SK-N-SH (cell line): ENCODE measurements around the gene ADRM1. TPM values are rescaled to one million over a fixed set of nuclear protein-coding genes. Genes with fewer than 3 reads are reported as not detected.

Source experiments
- CTCF ChIA-PET: fragments of 300-600, 350-600 bp; formaldehyde crosslinking; extraction: SDS; loops from one replicate; lab custom pipeline; 2021; lab: Yijun Ruan, JAX
- POLR2A ChIA-PET: fragments of 350-600 bp; sonication (Branson Sonifier 250); formaldehyde crosslinking; extraction: SDS; loops from one replicate; lab custom pipeline; 2020; ENCODE audit warnings: antibody characterized with exemption, inconsistent platforms; lab: Yijun Ruan, JAX
- DNase-seq: peaks from one replicate; pipeline ENCODE4 v3.0.0; 2012
- H2AFZ ChIP-seq: fragments of 200-600 bp; sonication (generic); 2 replicates; pipeline ENCODE4 v1.8.1; 2016; ENCODE audit warnings: antibody characterized with exemption, mild to moderate bottlenecking, low read depth
- H3F3A ChIP-seq: fragments of 200-600 bp; sonication (generic); replicated peaks from 2 replicates; pipeline ENCODE3; 2016; ENCODE audit warnings: antibody characterized with exemption, mild to moderate bottlenecking; ENCODE audit not compliant: insufficient read depth
- H3K27ac ChIP-seq, 2 experiments: fragments of 200-500 bp in 1 of 2; fragments of 200-600 bp in 1 of 2; sonication (Bioruptor generic) in 1 of 2; sonication (generic), shearing (Covaris generic) in 1 of 2; 2 replicates each; pipeline versions ENCODE4 v1.5.1 to v1.6.1; 2014 to 2016; ENCODE audit warnings: low read depth in 2 of 2, inconsistent platforms in 1 of 2, low read length in 1 of 2, mild to moderate bottlenecking in 1 of 2, mixed read lengths in 1 of 2
- H3K27me3 ChIP-seq: fragments of 200-600 bp; sonication (generic), shearing (Covaris generic); 2 replicates; pipeline ENCODE4 v1.6.1; 2016; ENCODE audit warnings: mixed run types; ENCODE audit not compliant: insufficient read depth
- H3K36me3 ChIP-seq, 2 experiments: fragments of 200-500 bp in 1 of 2; fragments of 200-600 bp in 1 of 2; sonication (Bioruptor generic) in 1 of 2; sonication (generic) in 1 of 2; replicated peaks in 1 of 2; 2 replicates each; pipeline versions ENCODE3 to v1.5.1; 2014 to 2016; ENCODE audit warnings: low read length in 1 of 2, mild to moderate bottlenecking in 1 of 2; ENCODE audit not compliant: insufficient read depth in 2 of 2, control insufficient read depth in 1 of 2
- H3K4me1 ChIP-seq, 2 experiments: fragments of 200-500 bp in 1 of 2; fragments of 200-600 bp in 1 of 2; sonication (Bioruptor generic) in 1 of 2; sonication (generic), shearing (Covaris generic) in 1 of 2; 2 replicates each; pipeline versions ENCODE4 v1.5.1 to v1.6.1; 2014 to 2016; ENCODE audit warnings: low read depth in 1 of 2, low read length in 1 of 2, mixed run types in 1 of 2; ENCODE audit not compliant: insufficient read depth in 2 of 2, control insufficient read depth in 1 of 2
- H3K4me2 ChIP-seq: fragments of 200-600 bp; sonication (generic), shearing (Covaris generic); 2 replicates; pipeline ENCODE4 v1.6.1; 2017; ENCODE audit warnings: mixed run types
- H3K4me3 ChIP-seq, 2 experiments: fragments of 200-500 bp in 1 of 2; fragments of 200-600 bp in 1 of 2; sonication (Bioruptor generic) in 1 of 2; sonication (generic), shearing (Covaris generic) in 1 of 2; 2 replicates each; pipeline versions ENCODE4 v1.5.1 to v1.8.1; 2014 to 2016; ENCODE audit warnings: low read depth in 2 of 2, inconsistent platforms in 1 of 2, low read length in 1 of 2, mild to moderate bottlenecking in 1 of 2, mixed read lengths in 1 of 2, moderate library complexity in 1 of 2
- H3K79me2 ChIP-seq: fragments of 200-600 bp; sonication (generic); 2 replicates; pipeline ENCODE4 v1.8.1; 2017; ENCODE audit warnings: mild to moderate bottlenecking; ENCODE audit not compliant: insufficient read depth
- H3K9ac ChIP-seq: fragments of 200-600 bp; sonication (generic); 2 replicates; pipeline ENCODE4 v1.6.1; 2017; ENCODE audit warnings: mixed run types
- H3K9me2 ChIP-seq: fragments of 200-600 bp; sonication (generic); 2 replicates; pipeline ENCODE4 v1.6.1; 2017; ENCODE audit warnings: mixed run types
- H3K9me3 ChIP-seq: fragments of 200-600 bp; sonication (generic); 2 replicates; pipeline ENCODE4 v1.6.1; 2017; ENCODE audit warnings: mixed run types, mild to moderate bottlenecking, moderate library complexity
- H4K20me1 ChIP-seq: fragments of 200-600 bp; sonication (generic); 2 replicates; pipeline ENCODE4 v1.6.1; 2017; ENCODE audit warnings: mild to moderate bottlenecking, mixed run types; ENCODE audit not compliant: insufficient read depth
- CHD2 ChIP-seq: fragments of 150-350 bp; IDR thresholded peaks from 2 replicates; pipeline ENCODE4 v1.6.1; 2018; ENCODE audit warnings: low read length; ENCODE audit not compliant: partially characterized antibody
- ELF1 ChIP-seq: IDR thresholded peaks from 2 replicates; pipeline ENCODE4 v1.4.0; 2012
- EP300 ChIP-seq, 2 experiments: IDR thresholded peaks; 2 replicates each; pipeline versions ENCODE4 v1.4.0 to v1.6.1; 2012; ENCODE audit warnings: borderline replicate concordance in 1 of 2, low read depth in 1 of 2, low read length in 1 of 2
- EZH2phosphoT487 ChIP-seq: fragments of 200-600 bp; sonication (generic); IDR thresholded peaks from 2 replicates; pipeline ENCODE4 v1.6.1; 2017; ENCODE audit warnings: low read depth, mixed run types, mild to moderate bottlenecking, antibody characterized with exemption, moderate library complexity, borderline replicate concordance
- FOXJ3 ChIP-seq: sonication (generic); formaldehyde crosslinking; IDR thresholded peaks from 2 replicates; pipeline ENCODE4 v1.5.1; 2020; ENCODE audit warnings: mild to moderate bottlenecking, missing genetic modification reagents
- FOXM1 ChIP-seq: IDR thresholded peaks from 2 replicates; pipeline ENCODE4 v1.4.0; 2012; ENCODE audit warnings: low read depth, mild to moderate bottlenecking
- GABPA ChIP-seq: IDR thresholded peaks from 2 replicates; pipeline ENCODE4 v1.4.0; 2012; ENCODE audit warnings: low read depth, mild to moderate bottlenecking
- GATA2 ChIP-seq: sonication (generic); formaldehyde crosslinking; IDR thresholded peaks from 2 replicates; pipeline ENCODE4 v1.5.0; 2020; ENCODE audit warnings: mild to moderate bottlenecking, missing genetic modification reagents
- JUND ChIP-seq: IDR thresholded peaks from 2 replicates; pipeline ENCODE4 v1.4.0; 2012
- MEF2A ChIP-seq: IDR thresholded peaks from 2 replicates; pipeline ENCODE4 v1.4.0; 2012; ENCODE audit warnings: low read depth, borderline replicate concordance
- MXI1 ChIP-seq: IDR thresholded peaks from 2 replicates; pipeline ENCODE4 v1.6.1; 2012; ENCODE audit warnings: mild to moderate bottlenecking, low read depth, low read length, improper control_type of control experiment
- POLR2AphosphoS5 ChIP-seq: IDR thresholded peaks from 2 replicates; pipeline ENCODE4 v1.6.1; 2012; ENCODE audit warnings: low read depth, low read length
- RCOR1 ChIP-seq: fragments of 150-350 bp; IDR thresholded peaks from 2 replicates; pipeline ENCODE4 v1.6.1; 2017; ENCODE audit warnings: antibody characterized with exemption, low read length
- RXRA ChIP-seq: IDR thresholded peaks from 2 replicates; pipeline ENCODE4 v1.4.0; 2012; ENCODE audit warnings: low read depth, mild to moderate bottlenecking, borderline replicate concordance
- SIN3A ChIP-seq: IDR thresholded peaks from 2 replicates; pipeline ENCODE4 v1.6.1; 2012; ENCODE audit warnings: low read depth, mild to moderate bottlenecking, low read length, moderate library complexity, borderline replicate concordance
- TAF1 ChIP-seq: IDR thresholded peaks from 2 replicates; pipeline ENCODE4 v1.6.1; 2012; ENCODE audit warnings: low read depth, mild to moderate bottlenecking, low read length, moderate library complexity, borderline replicate concordance
- YY1 ChIP-seq: IDR thresholded peaks from 2 replicates; pipeline ENCODE4 v1.4.0; 2012; ENCODE audit warnings: low read depth, mild to moderate bottlenecking
- WGBS: methylation state at CpG from one replicate; pipeline ENCODE4 v1.1.6; 2017; ENCODE audit warnings: low lambda C conversion rate; 5-methylcytosine and 5-hydroxymethylcytosine counted together
- polyA plus RNA-seq, 3 experiments: library from polyadenylated mRNA; depleted of rRNA; stranded (reverse); fragments of >200 nt; gene quantifications; 2 replicates each; pipeline ENCODE4 v1.2.3, GENCODE V29; 2012
- TF ChIP-seq, protein P1 (sequence below): IDR thresholded peaks from 2 replicates; pipeline ENCODE4 v1.4.0; 2012; ENCODE audit warnings: low read depth, borderline replicate concordance
- TF ChIP-seq, protein P2 (sequence below): fragments of 150-350 bp; IDR thresholded peaks from 2 replicates; pipeline ENCODE4 v1.6.1; 2016; ENCODE audit warnings: mild to moderate bottlenecking, low read depth, low read length
- TF ChIP-seq, protein P3 (sequence below): IDR thresholded peaks from 2 replicates; pipeline ENCODE4; 2012
- TF ChIP-seq, protein P4 (sequence below): fragments of 150-350 bp; IDR thresholded peaks from 2 replicates; pipeline ENCODE4 v1.6.1; 2017; ENCODE audit warnings: antibody characterized with exemption, low read length, low read depth, borderline replicate concordance

The ADRM1 gene
- polyA plus RNA-seq, 1 of the 3 experiments (the other 2 are of a cell fraction) = 142 TPM

DNA sequence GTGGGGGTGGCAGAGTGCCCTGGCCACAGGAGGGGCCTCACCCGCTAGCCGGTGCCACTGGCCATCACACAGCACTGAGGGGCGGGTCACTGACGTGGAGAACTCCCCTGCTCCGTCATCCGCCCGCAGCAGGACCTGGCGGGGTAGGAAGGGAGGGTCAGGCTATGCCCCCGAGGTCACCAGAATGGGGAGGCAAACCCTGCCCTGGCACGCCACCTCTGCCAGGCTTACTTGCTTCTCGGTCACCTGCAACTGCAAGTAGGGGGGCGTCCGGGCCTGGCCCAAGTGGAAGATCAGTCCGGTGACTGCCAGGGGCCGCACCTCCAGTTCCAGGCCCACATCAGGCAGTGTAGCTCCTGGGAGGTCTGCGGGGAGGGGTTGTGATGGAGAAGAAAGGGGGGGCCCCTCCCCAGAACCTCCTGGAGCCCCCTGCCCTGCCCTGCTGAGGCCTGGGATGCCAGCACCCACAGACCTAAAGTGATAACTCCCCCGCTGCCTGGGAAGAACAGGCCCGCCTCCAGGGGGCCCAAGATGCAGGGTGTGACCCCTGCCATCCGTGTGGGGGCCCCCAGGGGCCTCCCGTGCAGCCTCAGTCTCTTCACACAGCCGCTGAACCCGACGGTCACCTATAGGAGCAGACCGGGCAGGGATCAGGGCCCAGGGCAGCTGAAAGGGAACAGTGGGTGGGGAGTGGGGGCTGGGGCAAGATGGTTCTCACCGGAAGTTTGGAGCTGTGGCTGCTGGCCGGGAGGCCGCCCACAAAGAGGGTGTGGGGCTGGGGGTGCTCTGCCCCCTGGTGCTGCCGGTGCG, 7.4 kb downstream of the ADRM1 start:
- TF ChIP-seq, protein P1, sequence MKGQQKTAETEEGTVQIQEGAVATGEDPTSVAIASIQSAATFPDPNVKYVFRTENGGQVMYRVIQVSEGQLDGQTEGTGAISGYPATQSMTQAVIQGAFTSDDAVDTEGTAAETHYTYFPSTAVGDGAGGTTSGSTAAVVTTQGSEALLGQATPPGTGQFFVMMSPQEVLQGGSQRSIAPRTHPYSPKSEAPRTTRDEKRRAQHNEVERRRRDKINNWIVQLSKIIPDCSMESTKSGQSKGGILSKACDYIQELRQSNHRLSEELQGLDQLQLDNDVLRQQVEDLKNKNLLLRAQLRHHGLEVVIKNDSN = no peak
- TF ChIP-seq TAF1 = no peak
- no peak for TF ChIP-seq RCOR1
- TF ChIP-seq FOXJ3 = no peak
- no peak for TF ChIP-seq YY1
- TF ChIP-seq POLR2AphosphoS5 = no peak
- TF ChIP-seq GATA2 = no peak
- no peak for TF ChIP-seq CHD2
- TF ChIP-seq FOXM1 = no peak
- no peak for TF ChIP-seq EP300 (IDR thresholded peaks at IDR 0.05; ENCODE audit: borderline replicate concordance in 1 of 2, low read depth in 1 of 2, low read length in 1 of 2)
- no peak for TF ChIP-seq JUND
- no peak for TF ChIP-seq EZH2phosphoT487
- no peaks in the 10 kb centered on the region for H3K27me3 ChIP-seq
- H3K27ac ChIP-seq = no peak overlapping the region
- no peak overlapping the region for H3K4me2 ChIP-seq
- 91% methylated on average over 13 of the region's 29 CpGs for WGBS
- ChIA-PET POLR2A (no interaction called here), CTCF (interaction anchor here (1.8 kb wide), 1 partner anchor 72 kb away, joined by 5 read pairs; no protein-coding TSS in a partner anchor)
- H3K9me3 ChIP-seq = no peaks in the 10 kb centered on the region
- peaks cover 20% of the 10 kb centered on the region for H3K79me2 ChIP-seq
- H2AFZ ChIP-seq = no peak overlapping the region
- peaks cover 0 to 91% of the 10 kb centered on the region in 2 experiments for H3K36me3 ChIP-seq
- no peaks in the 10 kb centered on the region for H3K9me2 ChIP-seq
- H4K20me1 ChIP-seq = peaks cover 34% of the 10 kb centered on the region
- peaks cover 13% of the 10 kb centered on the region for H3F3A ChIP-seq
- no peak for DNase-seq
- H3K9ac ChIP-seq = no peak overlapping the region
- no peak overlapping the region for H3K4me3 ChIP-seq
- peaks cover 0 to 9% of the 10 kb centered on the region in 2 experiments; a peak in 1 of 4 replicates for H3K4me1 ChIP-seq

DNA sequence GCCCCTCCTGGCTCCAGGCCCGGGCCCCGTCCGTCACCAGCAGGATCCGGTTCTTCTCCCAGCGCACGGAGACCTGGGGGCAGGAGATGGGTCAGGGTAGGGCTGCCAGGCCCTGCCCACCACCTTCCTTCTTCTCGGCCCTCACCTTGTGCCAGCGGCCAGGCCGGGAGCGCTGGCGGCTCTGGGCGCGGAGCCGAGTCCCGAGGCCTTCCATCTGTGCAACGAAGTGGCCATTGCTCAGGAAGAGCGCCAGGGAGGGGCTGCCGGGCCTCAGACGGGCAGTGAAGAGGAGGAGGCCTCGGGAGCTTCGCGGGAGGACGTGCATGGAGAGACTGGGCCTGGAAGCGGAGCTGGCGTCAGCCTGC, 7.9 kb downstream of the ADRM1 start:
- Histone ChIP-seq H3K9me3 (no peaks in the 10 kb centered on the region), H3K9ac (no peak overlapping the region), H4K20me1 (peaks cover 28% of the 10 kb centered on the region), H3K4me2 (no peak overlapping the region), H3K4me1 (peaks cover 0 to 3% of the 10 kb centered on the region in 2 experiments; a peak in 1 of 4 replicates), H3K36me3 (peaks cover 0 to 91% of the 10 kb centered on the region in 2 experiments), H3F3A (peaks cover 13% of the 10 kb centered on the region), H3K9me2 (no peaks in the 10 kb centered on the region), H3K79me2 (peaks cover 14% of the 10 kb centered on the region), H3K27ac (no peak overlapping the region), H2AFZ (no peak overlapping the region), H3K27me3 (no peaks in the 10 kb centered on the region), H3K4me3 (no peak overlapping the region)
- 87% methylated on average over 13 of the region's 25 CpGs for WGBS
- CTCF ChIA-PET = interaction anchor here (1.8 kb wide), 1 partner anchor 72 kb away, joined by 5 read pairs; no protein-coding TSS in a partner anchor
- DNase-seq = no peak
- POLR2A ChIA-PET = no interaction called here
- TF ChIP-seq, protein P2, sequence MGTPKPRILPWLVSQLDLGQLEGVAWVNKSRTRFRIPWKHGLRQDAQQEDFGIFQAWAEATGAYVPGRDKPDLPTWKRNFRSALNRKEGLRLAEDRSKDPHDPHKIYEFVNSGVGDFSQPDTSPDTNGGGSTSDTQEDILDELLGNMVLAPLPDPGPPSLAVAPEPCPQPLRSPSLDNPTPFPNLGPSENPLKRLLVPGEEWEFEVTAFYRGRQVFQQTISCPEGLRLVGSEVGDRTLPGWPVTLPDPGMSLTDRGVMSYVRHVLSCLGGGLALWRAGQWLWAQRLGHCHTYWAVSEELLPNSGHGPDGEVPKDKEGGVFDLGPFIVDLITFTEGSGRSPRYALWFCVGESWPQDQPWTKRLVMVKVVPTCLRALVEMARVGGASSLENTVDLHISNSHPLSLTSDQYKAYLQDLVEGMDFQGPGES = no peak
- TF ChIP-seq MXI1 (no peak), MEF2A (no peak), POLR2AphosphoS5 (no peak), SIN3A (no peak), RCOR1 (no peak), GABPA (no peak), ELF1 (no peak), EZH2phosphoT487 (no peak), FOXM1 (no peak), RXRA (no peak)
- TF ChIP-seq, protein P3, sequence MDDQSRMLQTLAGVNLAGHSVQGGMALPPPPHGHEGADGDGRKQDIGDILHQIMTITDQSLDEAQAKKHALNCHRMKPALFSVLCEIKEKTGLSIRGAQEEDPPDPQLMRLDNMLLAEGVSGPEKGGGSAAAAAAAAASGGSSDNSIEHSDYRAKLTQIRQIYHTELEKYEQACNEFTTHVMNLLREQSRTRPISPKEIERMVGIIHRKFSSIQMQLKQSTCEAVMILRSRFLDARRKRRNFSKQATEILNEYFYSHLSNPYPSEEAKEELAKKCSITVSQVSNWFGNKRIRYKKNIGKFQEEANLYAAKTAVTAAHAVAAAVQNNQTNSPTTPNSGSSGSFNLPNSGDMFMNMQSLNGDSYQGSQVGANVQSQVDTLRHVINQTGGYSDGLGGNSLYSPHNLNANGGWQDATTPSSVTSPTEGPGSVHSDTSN = no peak
- TF ChIP-seq, protein P4, sequence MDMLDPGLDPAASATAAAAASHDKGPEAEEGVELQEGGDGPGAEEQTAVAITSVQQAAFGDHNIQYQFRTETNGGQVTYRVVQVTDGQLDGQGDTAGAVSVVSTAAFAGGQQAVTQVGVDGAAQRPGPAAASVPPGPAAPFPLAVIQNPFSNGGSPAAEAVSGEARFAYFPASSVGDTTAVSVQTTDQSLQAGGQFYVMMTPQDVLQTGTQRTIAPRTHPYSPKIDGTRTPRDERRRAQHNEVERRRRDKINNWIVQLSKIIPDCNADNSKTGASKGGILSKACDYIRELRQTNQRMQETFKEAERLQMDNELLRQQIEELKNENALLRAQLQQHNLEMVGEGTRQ = no peak
